Activated CD4-positive, alpha-beta T cell treated with anti-CD3 and anti-CD28 coated beads, Interleukin-2, amount 50 U/mL, for 4 hours (primary cell): Measurements from ENCODE around the gene TBC1D1.
"Not testable (repeated sequence)": the region's sequence is repeated elsewhere in the genome, so short reads cannot be mapped to it uniquely, and the experiment has no call there.

Experiments
- DNase-seq, 2 experiments: peaks; one replicate each; pipeline ENCODE4 v3.0.0-alpha.2; 2020

The TBC1D1 gene

GRCh38 chr4:38020386-38020785 lies 129.5 kb downstream of the TBC1D1 start:
- no peak for DNase-seq

GRCh38 chr4:38020961-38021360 lies 130.1 kb downstream of the TBC1D1 start:
- DNase-seq, result not testable (repeated sequence)

DNA sequence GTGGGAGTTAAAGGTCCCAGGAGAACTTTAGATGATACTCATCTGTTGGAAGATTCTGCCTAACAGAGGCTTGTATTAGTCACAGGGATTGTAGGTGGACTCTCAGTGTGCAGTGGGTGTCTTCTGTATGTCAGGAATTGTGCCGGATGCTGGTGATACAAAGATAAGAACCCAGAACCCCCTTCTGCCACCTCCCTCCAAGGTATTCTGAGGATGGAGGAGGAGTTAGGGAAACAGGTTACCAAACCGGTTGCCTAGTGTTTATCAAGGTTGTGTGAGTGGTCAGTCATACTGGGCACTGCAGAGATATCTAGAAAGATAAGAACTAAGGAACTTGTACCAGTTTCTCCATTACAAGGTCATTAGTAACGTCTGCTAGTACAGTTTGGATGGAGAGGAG lies 130.9 kb downstream of the TBC1D1 start:
- no peak for DNase-seq

DNA sequence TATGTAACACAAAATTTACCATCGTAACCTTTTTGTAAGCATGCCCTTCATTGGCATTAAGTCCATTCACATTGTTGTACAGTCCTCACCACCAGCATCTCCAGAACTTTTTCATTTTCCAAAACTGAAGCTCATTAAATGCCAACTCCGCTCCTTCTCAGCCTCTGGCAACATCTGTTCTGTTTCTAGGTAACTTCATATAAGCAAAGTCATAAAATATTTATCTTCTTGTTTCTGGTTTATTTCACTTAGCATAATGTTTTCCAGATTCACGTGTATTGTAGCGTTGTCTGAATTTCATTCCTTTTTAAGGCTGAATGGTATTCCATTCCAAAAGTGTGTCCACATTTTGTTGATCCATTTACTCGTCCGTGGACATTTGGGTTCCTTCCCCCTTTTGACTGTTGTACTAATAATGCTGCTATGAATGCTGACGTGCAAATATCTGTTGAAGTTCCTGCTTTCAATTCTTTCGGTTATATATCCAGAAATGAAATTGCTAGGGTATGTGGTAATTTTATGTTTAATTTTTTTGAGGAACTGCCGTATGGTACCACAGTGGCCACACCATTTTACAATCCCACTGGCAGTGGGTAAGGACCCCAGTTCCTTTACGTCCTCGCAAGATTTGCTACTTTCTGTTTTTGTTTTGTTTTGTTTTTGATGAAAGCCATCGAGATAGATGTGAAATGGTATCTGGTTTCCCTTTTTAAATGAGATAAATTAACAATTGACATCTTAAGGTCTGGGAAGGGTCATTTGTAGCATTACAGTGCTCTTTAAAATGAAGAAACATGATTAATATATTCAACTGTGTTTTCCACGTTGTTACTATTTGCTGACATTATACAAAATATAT lies 132.7 kb downstream of the TBC1D1 start:
- DNase-seq, result no peak

GRCh38 chr4:38024206-38024509 lies 133.3 kb downstream of the TBC1D1 start:
- DNase-seq, result no peak

DNA sequence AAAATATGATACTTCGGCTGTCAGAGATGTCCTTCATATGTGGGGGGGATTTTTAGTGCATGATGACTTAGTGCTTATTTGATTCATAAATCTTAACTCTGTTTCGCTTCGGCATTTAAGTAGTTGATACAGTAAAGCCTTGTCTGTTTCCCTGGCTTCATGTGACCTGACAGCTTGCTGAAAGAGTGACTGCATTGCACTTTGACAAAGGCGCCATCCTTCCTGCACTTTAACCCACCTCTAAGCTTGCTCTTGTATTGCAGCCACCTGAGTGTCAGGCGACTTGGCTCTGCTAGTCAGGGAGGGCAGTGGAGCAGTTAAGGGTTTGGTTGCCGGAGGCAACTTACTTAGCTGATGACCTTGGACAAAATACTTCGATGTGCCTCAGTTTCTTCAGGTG lies 134.8 kb downstream of the TBC1D1 start:
- DNase-seq, result no peak

DNA sequence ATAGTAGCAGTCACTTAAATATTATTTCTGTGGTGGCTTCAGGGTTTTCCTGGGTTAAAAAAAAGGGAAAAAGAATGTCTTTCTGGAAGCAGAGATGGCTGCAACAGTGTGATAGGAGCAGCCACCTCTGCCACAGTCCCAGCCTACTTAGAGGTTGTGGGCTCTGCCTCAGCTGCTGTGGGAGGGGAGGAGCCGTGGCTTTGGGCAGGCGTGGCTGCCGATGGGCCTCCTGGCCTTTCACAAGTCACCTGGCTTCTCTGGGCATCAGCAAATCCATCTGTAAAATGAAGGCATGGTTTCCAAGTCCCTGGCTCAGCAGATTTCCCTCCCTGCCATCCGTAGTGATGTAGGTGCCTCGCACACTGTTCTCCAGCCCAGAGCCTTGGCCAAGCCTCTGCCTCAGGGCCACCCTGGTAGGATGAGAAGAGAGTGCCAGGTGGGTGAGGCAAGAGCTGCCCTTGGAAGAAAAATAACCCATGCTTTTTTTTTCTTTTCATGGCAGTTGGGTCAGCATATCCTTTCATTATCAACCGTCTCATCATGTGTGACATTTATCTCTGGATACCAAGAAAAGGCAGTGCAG lies 135.4 kb downstream of the TBC1D1 start:
- no peak for DNase-seq

- DNase-seq, result no peak
Measured at GRCh38 chr4:38030023-38030422, 139.1 kb downstream of the TBC1D1 start.

DNA sequence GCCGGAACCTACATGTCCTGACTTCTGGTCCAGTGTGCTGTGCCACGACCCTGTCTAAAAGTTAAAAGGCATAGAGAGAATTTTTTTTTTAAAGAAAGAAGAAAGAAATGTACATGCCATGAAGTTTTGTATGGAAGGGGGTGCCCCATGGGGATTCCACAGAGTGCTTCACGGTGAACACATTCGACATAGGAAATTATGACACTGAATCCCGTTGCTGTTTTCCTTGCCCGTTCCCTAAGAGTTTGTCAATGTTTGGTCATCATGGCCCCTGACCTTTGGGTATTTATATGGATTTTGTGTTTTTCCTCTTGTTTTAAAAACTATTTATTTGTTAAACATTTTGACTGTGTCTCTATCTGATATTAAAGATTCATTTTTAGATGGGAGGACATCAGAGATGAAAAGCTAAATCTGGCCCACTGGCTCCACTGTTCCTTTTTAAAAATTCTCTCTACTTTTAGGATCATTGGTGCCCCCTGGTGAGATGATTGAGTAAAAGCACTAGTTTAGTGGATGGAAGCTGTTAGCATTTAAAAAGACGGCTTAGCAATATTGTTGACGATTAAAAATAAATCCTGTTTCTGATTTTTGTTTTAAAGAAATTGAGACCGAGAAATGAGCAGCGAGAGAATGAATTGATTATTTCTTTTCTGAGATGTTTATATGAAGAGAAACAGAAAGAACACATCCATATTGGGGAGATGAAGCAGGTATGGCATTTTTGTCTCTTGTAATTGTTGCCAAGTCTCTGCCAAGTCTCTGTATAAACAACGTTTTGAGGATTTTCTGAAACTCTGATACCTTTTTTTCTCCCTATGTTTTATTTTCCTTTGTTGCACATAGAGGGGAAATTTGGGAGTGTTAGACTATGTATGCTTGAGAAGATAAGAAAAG lies 144.3 kb downstream of the TBC1D1 start:
- DNase-seq, result no peak

- DNase-seq, result no peak
Measured at GRCh38 chr4:38036548-38036947, 145.7 kb downstream of the TBC1D1 start.

- DNase-seq, result no peak
Measured at GRCh38 chr4:38037612-38038011, 146.7 kb downstream of the TBC1D1 start.

DNA sequence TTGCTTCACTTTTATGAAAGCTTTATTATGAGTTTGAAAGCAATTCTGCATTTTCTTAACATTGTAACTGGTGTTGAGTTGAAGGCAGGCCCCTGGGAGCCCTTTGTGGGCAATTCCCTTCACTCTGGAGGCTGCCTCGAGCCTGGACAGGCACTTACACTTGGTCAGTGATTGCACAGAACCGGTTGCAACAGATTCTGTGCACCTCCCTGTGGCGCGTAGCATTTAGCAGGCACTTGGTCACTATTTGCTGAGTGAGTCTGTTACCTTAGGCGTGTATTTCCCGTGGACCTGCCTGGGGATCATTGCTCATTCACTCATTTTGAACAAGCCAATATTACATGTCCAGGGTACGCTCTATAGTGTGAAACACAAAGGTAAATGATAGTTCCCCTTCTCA lies 149.7 kb downstream of the TBC1D1 start:
- no peak for DNase-seq

DNA sequence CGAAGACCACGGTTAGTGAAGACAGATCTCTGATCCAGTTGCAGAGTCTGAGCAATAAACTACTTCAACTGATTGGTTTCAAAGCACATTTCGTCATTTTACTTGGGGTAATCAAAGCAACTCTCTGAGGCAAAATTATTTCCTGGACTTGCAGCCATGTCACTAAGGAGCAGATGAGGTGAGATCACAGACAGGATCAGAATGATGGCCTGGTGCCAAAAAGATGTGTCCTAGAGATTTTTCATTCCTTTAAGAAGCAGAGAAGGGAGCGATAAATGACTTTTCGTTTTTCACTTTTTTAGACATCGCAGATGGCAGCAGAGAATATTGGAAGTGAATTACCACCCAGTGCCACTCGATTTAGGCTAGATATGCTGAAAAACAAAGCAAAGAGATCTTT lies 153.2 kb downstream of the TBC1D1 start:
- DNase-seq, result no peak

- DNase-seq, result no peak
Measured at GRCh38 chr4:38045289-38045988, 154.6 kb downstream of the TBC1D1 start.

GRCh38 chr4:38046727-38047489 lies 156.0 kb downstream of the TBC1D1 start:
- no peak for DNase-seq

- no peak for DNase-seq
Measured at GRCh38 chr4:38049545-38050170, 158.8 kb downstream of the TBC1D1 start.

DNA sequence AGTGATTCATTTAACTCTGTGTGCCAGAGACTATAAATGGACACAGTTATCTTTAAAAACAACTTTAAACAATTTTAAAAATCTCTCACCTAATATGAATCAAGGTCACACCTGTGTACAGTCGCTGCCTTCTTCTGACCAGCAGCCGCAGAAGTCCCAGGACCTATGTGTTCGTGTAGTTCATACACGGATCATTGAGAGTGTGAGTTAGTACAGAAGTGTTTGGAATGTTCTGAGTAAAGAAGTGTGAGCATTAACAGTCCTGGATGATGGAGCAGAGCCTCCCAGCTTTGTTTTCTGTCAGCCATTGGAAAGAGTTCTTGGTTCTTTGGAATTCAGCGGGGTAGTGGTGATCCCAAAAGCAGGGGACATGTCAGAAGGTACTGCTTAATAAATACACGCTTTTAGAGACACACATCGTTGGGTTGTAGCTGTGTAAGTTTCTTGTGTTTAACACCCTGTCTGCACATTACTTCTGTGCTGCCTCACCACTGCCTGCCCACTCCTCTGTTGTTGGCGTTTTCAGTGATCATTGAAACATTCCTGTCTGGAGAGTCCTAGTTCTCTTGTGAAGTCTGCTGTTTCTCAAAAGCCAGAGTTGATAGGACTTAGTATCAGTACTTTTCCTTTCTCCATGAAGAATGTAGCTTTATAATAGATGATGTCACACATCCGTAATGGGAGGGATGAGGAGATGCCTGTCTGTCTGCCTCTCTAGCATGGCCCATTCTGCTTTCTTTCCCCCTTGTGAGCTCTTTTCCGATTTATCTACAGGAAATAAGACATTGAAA lies 159.9 kb downstream of the TBC1D1 start:
- DNase-seq, result no peak

- DNase-seq, result no peak
Measured at GRCh38 chr4:38055566-38055965, 164.7 kb downstream of the TBC1D1 start.

GRCh38 chr4:38056011-38056685 lies 165.3 kb downstream of the TBC1D1 start:
- DNase-seq, result no peak

DNA sequence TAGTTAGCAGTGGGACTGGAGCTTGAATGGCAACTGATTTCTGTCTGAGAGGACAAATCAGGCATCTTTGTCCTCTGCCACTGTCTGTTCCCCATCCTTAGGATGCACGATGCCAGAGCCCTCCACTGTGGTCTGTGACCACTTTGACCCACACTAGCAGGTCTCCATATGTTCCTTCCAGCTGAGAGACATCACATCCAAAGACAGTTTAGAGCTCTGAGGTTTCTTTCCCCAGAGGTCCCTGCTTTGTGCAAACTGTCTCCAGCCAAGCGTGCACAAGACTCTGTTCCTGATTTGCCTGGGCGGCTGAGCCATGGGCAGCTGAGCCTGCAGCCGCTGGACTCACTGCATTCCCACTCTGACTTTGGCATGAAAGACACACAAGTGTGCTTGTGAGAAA lies 167.3 kb downstream of the TBC1D1 start:
- no peak for DNase-seq
